PC-9 (cell line): ENCODE data around the gene ZFYVE27. TPM values are rescaled to one million over a fixed set of nuclear protein-coding genes. Genes with fewer than 3 reads are reported as not detected.

Experiments used
- BruUV-seq: library from RNA; stranded (reverse); fragments of 400-500 nt; replicated peaks from 2 replicates; lab custom pipeline; 2021; lab: Mats Ljungman, UMichigan
- CTCF ChIA-PET: fragments of 300-600 bp; sonication (Branson Sonifier 250); formaldehyde crosslinking; loops from one replicate; lab custom pipeline; 2022; ENCODE audit warnings: antibody characterized with exemption; lab: Charles Lee
- POLR2A ChIA-PET: fragments of 300-600 bp; sonication (Branson Sonifier 250); formaldehyde crosslinking; loops from one replicate; lab custom pipeline; 2022; ENCODE audit warnings: antibody characterized with exemption; ENCODE audit not compliant: unreplicated experiment; lab: Charles Lee
- DNase-seq, 2 experiments: peaks; one replicate each; pipeline versions ENCODE4 v3.0.0 to v3.0.0-alpha.2; 2015 to 2022; ENCODE audit warnings: mixed read lengths in 1 of 2
- H2AFZ ChIP-seq: fragments of 200-600 bp; sonication (generic); 2 replicates; pipeline ENCODE4 v1.8.1; 2017; ENCODE audit warnings: antibody characterized with exemption
- H3F3A ChIP-seq: fragments of 200-600 bp; sonication (generic); 2 replicates; pipeline ENCODE4 v1.8.1; 2017; ENCODE audit warnings: antibody characterized with exemption, mild to moderate bottlenecking, low read depth; ENCODE audit not compliant: insufficient read depth
- H3K27ac ChIP-seq: fragments of 200-600 bp; sonication (generic); 2 replicates; pipeline ENCODE4 v1.6.1; 2016; ENCODE audit warnings: mixed run types
- H3K27me3 ChIP-seq: fragments of 200-600 bp; sonication (generic); 2 replicates; pipeline ENCODE4 v1.6.1; 2016; ENCODE audit warnings: low read depth, mixed run types; ENCODE audit not compliant: insufficient read depth
- H3K36me3 ChIP-seq: fragments of 200-600 bp; sonication (generic); 2 replicates; pipeline ENCODE4 v1.6.1; 2016; ENCODE audit warnings: low read depth, mixed run types
- H3K4me1 ChIP-seq: fragments of 200-600 bp; sonication (generic); replicated peaks from 2 replicates; pipeline ENCODE4 v1.6.1; 2016; ENCODE audit warnings: mixed run types; ENCODE audit not compliant: insufficient read depth
- H3K4me2 ChIP-seq: fragments of 200-600 bp; sonication (generic); 2 replicates; pipeline ENCODE4 v1.6.1; 2017; ENCODE audit warnings: mixed run types
- H3K4me3 ChIP-seq: fragments of 200-600 bp; sonication (generic); 2 replicates; pipeline ENCODE4 v1.6.1; 2016; ENCODE audit warnings: mixed run types
- H3K79me2 ChIP-seq: fragments of 200-600 bp; sonication (generic); 2 replicates; pipeline ENCODE4 v1.6.1; 2017; ENCODE audit warnings: low read depth, mixed run types
- H3K9me2 ChIP-seq: fragments of 200-600 bp; sonication (generic); 2 replicates; pipeline ENCODE4 v1.8.1; 2017; ENCODE audit warnings: mild to moderate bottlenecking; ENCODE audit not compliant: insufficient read depth
- H3K9me3 ChIP-seq: fragments of 200-600 bp; sonication (generic); 2 replicates; pipeline ENCODE4 v1.8.1; 2016; ENCODE audit warnings: low read depth; ENCODE audit not compliant: insufficient read depth
- H4K20me1 ChIP-seq: fragments of 200-600 bp; sonication (generic); 2 replicates; pipeline ENCODE4 v1.8.1; 2017; ENCODE audit not compliant: insufficient read depth
- EZH2 ChIP-seq: fragments of 200-600 bp; sonication (generic); IDR thresholded peaks from 2 replicates; pipeline ENCODE4 v1.8.0; 2017; ENCODE audit warnings: antibody characterized with exemption, low read depth
- intact Hi-C: fragments of 100-400 bp; cut with micrococcal nuclease; formaldehyde crosslinking; loops from one replicate; pipeline ENCODE4 v1.10.0; 2022; ENCODE audit not compliant: unreplicated experiment
- total RNA-seq: library from RNA; stranded (reverse); gene quantifications from 2 replicates; pipeline ENCODE4 v1.2.3, GENCODE V29; 2021
- TF ChIP-seq, protein P1 (sequence below): fragments of 200-600 bp; sonication (generic); conservative IDR thresholded peaks from 2 replicates; pipeline ENCODE4 v1.6.1; 2017; ENCODE audit warnings: mixed run types, antibody characterized with exemption, mild to moderate bottlenecking, moderate library complexity

The ZFYVE27 gene
- total RNA-seq, 1 experiment from 2014 or later, result 21.6 TPM

- no peaks in the 10 kb centered on the region for H3K79me2 ChIP-seq
- H3F3A ChIP-seq, result peaks cover 12% of the 10 kb centered on the region
Measured at GRCh38 chr10:97805096-97805884, 68.4 kb downstream of the ZFYVE27 start.

DNA sequence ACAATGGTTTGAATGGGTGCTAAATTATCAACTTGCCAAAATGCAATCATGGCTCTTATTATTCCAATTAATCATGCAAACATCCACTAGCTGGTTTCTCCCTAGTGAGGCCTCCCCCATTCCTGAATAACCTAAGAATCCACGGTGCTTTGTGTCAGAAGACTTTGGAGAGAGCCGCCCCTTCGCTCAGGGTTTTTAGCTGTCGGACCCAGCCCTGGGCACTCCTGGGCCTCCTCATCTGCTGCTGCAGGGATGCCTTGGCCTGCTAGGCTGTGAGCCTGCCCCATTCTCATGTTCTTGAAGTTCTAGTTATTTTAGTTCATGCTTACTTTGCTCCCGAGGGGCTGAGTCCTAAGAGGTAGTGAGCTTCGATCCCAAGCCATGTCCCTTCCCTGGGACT is 69.0 kb downstream of the ZFYVE27 start:
- TF ChIP-seq, protein P1, sequence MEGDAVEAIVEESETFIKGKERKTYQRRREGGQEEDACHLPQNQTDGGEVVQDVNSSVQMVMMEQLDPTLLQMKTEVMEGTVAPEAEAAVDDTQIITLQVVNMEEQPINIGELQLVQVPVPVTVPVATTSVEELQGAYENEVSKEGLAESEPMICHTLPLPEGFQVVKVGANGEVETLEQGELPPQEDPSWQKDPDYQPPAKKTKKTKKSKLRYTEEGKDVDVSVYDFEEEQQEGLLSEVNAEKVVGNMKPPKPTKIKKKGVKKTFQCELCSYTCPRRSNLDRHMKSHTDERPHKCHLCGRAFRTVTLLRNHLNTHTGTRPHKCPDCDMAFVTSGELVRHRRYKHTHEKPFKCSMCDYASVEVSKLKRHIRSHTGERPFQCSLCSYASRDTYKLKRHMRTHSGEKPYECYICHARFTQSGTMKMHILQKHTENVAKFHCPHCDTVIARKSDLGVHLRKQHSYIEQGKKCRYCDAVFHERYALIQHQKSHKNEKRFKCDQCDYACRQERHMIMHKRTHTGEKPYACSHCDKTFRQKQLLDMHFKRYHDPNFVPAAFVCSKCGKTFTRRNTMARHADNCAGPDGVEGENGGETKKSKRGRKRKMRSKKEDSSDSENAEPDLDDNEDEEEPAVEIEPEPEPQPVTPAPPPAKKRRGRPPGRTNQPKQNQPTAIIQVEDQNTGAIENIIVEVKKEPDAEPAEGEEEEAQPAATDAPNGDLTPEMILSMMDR, result no peak
- no peak for TF ChIP-seq EZH2
- H3K27ac ChIP-seq, result no peak overlapping the region
- no peaks in the 10 kb centered on the region for H3K9me2 ChIP-seq
- H3K4me2 ChIP-seq, result no peak overlapping the region
- H2AFZ ChIP-seq, result no peak overlapping the region
- POLR2A ChIA-PET, result no interaction called here
- peaks cover 17% of the 10 kb centered on the region for H3F3A ChIP-seq
- H3K27me3 ChIP-seq, result no peaks in the 10 kb centered on the region
- H3K9me3 ChIP-seq, result no peaks in the 10 kb centered on the region
- no peak overlapping the region for H3K4me3 ChIP-seq
- CTCF ChIA-PET, result no interaction called here
- peaks cover 19% of the 10 kb centered on the region for H3K4me1 ChIP-seq
- DNase-seq, result no peak
- BruUV-seq, result no TSS peak
- no peaks in the 10 kb centered on the region for H3K79me2 ChIP-seq
- no peaks in the 10 kb centered on the region for H3K36me3 ChIP-seq
- no peaks in the 10 kb centered on the region for H4K20me1 ChIP-seq
- intact Hi-C loops, result no loop called here

More at GRCh38 chr10:97805096-97805884, 68.4 kb downstream of the ZFYVE27 start:
- TF ChIP-seq EZH2, result no peak
- TF ChIP-seq, protein P1, result no peak
- Histone ChIP-seq H3K4me2 (no peak overlapping the region), H3K27me3 (no peaks in the 10 kb centered on the region), H2AFZ (no peak overlapping the region), H3K9me2 (no peaks in the 10 kb centered on the region), H3K9me3 (no peaks in the 10 kb centered on the region), H3K4me3 (no peak overlapping the region), H3K36me3 (no peaks in the 10 kb centered on the region), H3K27ac (no peak overlapping the region), H3K4me1 (peaks cover 14% of the 10 kb centered on the region), H4K20me1 (no peaks in the 10 kb centered on the region)
- ChIA-PET POLR2A (no interaction called here), CTCF (no interaction called here)
- no peak for DNase-seq
- no TSS peak for BruUV-seq
- intact Hi-C loops, result no loop called here

DNA sequence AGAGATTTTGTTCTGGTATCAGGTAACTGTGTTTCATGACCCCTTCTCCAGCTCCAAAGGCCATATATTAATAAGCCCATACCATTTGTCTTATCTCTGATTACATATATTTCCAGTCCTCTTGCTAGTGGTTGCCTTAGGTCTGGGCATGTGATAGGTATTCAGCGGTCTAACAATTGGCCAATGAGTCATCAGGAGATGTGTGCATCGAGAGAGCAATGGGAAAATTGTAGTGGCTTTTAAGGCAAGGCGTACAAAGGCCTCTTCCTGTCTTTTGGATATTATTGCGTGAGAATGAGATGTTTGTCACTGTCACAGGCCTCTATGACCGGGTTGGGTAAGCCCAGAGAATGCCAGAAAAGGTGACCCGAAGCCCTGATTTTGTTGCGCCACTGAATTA is 73.5 kb downstream of the ZFYVE27 start:
- Histone ChIP-seq H3F3A (peaks cover 39% of the 10 kb centered on the region), H3K9me3 (no peaks in the 10 kb centered on the region), H3K9me2 (no peaks in the 10 kb centered on the region), H3K27ac (peak overlapping the region; percentile 97), H3K79me2 (no peaks in the 10 kb centered on the region), H3K4me2 (peak overlapping the region; percentile 36; the same call in 1 of the 2 replicates), H3K4me1 (peaks cover 51% of the 10 kb centered on the region), H3K27me3 (no peaks in the 10 kb centered on the region), H2AFZ (no peak overlapping the region), H3K4me3 (no peak overlapping the region), H3K36me3 (no peaks in the 10 kb centered on the region), H4K20me1 (no peaks in the 10 kb centered on the region)
- intact Hi-C loops, result no loop called here
- POLR2A ChIA-PET, result no interaction called here
- CTCF ChIA-PET, result no interaction called here
- BruUV-seq, result no TSS peak
- TF ChIP-seq, protein P1, result no peak
- TF ChIP-seq EZH2, result no peak
- peak; percentile 18 to 94 for DNase-seq

Other genes starting within 250 kb of the ZFYVE27 start
- 42.4 and 42.7 TPM in 2 replicates for gene MMS19, start 238.7 kb upstream of the ZFYVE27 start, total RNA-seq
- 17.1 and 21.2 TPM in 2 replicates for gene UBTD1, start 238.2 kb upstream of the ZFYVE27 start, total RNA-seq
- gene ANKRD2, start 164.3 kb upstream of the ZFYVE27 start, total RNA-seq, result 5.5 and 8.4 TPM in 2 replicates
- 3.4 and 4.4 TPM in 2 replicates for gene HOGA1, start 152.7 kb upstream of the ZFYVE27 start, total RNA-seq
- 0.45 and 0.59 TPM in 2 replicates for gene C10orf62, start 147.4 kb upstream of the ZFYVE27 start, total RNA-seq
- gene MORN4, start 103.6 kb upstream of the ZFYVE27 start, total RNA-seq, result 10.0 and 10.6 TPM in 2 replicates
- 16.0 and 20.3 TPM in 2 replicates for gene PI4K2A, start 96.5 kb upstream of the ZFYVE27 start, total RNA-seq
- 20.5 and 22.4 TPM in 2 replicates for gene AVPI1, start 49.9 kb upstream of the ZFYVE27 start, total RNA-seq
- 33.1 and 40.1 TPM in 2 replicates for gene MARVELD1, start 23.4 kb upstream of the ZFYVE27 start, total RNA-seq
- not detected in 2 replicates for gene SFRP5, start 34.9 kb downstream of the ZFYVE27 start, total RNA-seq
- 0.90 and 1.1 TPM in 2 replicates for gene GOLGA7B, start 112.7 kb downstream of the ZFYVE27 start, total RNA-seq